Retinal pigment epithelial cell (primary cell): Measurements from ENCODE around the gene NMT1.
A peak's percentile ranks its signal among the peaks of the same experiment; 100 is the strongest.
"Not testable (repeated sequence)": the region's sequence is repeated elsewhere in the genome, so short reads cannot be mapped to it uniquely, and the experiment has no call there.

Experiments
- DNase-seq: peaks from one replicate; pipeline ENCODE4 v3.0.0-alpha.2; 2010; ENCODE audit warnings: low read depth
- H3K4me3 ChIP-seq: 2 replicates; pipeline ENCODE4 v1.5.1; 2011; ENCODE audit warnings: mild to moderate bottlenecking, low read length, control low read depth, moderate library complexity
- TF ChIP-seq, protein P1 (sequence below): conservative IDR thresholded peaks from 2 replicates; pipeline ENCODE4 v1.5.1; 2011; ENCODE audit warnings: low read depth, low read length, control low read depth, inconsistent platforms

Gene NMT1

DNA sequence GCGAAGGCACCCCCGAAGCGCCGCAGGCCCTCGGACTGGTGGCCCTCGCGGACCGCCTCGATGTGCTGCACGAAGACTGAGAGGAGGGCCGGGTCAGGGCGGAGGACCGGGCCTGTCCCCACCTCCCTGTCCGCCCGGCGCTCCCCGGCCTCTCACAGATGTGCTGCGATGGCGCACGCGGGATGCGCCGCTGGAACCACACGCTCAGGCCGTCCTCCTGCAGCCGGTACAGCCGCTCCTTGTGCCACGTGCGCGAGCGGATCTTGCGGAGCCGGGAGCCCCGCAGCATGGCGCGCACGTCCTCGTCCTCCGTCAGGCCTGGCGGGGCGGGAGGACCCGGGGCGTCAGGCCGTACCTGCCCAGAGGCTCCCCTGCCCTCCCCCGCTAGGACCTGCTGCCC, 59.9 kb downstream of the NMT1 start:
- no peak for DNase-seq
- TF ChIP-seq, protein P1, sequence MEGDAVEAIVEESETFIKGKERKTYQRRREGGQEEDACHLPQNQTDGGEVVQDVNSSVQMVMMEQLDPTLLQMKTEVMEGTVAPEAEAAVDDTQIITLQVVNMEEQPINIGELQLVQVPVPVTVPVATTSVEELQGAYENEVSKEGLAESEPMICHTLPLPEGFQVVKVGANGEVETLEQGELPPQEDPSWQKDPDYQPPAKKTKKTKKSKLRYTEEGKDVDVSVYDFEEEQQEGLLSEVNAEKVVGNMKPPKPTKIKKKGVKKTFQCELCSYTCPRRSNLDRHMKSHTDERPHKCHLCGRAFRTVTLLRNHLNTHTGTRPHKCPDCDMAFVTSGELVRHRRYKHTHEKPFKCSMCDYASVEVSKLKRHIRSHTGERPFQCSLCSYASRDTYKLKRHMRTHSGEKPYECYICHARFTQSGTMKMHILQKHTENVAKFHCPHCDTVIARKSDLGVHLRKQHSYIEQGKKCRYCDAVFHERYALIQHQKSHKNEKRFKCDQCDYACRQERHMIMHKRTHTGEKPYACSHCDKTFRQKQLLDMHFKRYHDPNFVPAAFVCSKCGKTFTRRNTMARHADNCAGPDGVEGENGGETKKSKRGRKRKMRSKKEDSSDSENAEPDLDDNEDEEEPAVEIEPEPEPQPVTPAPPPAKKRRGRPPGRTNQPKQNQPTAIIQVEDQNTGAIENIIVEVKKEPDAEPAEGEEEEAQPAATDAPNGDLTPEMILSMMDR = no peak

GRCh38 chr17:45123076-45123770, 62.1 kb downstream of the NMT1 start:
- DNase-seq = no peak
- H3K4me3 ChIP-seq = no peak overlapping the region
- TF ChIP-seq, protein P1 = no peak

More for the DNA sequence above, 59.9 kb downstream of the NMT1 start:
- H3K4me3 ChIP-seq = no peak overlapping the region

GRCh38 chr17:45123930-45124796, 63.0 kb downstream of the NMT1 start:
- H3K4me3 ChIP-seq = no peak overlapping the region
- DNase-seq = peak; percentile 69
- TF ChIP-seq, protein P1 = no peak

DNA sequence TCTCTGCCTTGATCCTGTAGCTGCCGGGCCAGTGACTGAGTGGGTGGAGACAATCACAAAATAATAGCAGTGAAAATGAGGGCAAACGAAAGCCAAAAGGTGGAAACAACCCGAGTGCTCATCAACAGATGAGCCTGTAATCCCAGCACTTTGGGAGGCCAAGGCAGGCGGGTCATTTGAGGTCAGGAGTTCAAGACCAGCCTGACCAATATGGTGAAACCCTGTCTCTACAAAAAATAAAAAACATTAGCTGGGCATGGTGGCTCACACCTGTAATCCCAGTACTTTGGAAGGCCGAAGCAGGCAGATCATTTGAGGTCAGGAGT, 63.6 kb downstream of the NMT1 start:
- H3K4me3 ChIP-seq, DNase-seq: not testable (repeated sequence)

DNA sequence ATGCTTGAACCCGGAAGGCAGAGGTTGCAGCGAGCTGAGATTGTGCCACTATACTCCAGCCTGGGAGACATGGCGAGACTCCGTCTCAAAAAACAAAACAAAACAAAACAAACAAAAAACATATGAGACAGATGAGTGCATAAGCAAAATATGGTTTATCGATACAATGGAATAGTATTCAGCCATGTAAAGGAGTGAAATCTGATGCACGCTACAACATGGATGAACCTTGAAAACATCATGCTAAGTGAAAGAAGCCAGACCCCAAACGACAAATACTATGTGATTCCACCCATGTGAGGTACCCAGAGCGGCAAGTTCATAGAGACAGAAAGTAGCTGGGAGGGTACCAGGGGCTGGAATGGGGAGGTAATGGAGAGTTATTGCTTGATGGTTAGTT, 64.4 kb downstream of the NMT1 start:
- H3K4me3 ChIP-seq = no peak overlapping the region
- TF ChIP-seq, protein P1 = no peak
- DNase-seq = no peak

GRCh38 chr17:45127207-45127547, 66.1 kb downstream of the NMT1 start:
- no peak for DNase-seq
- H3K4me3 ChIP-seq = no peak overlapping the region
- TF ChIP-seq, protein P1 = no peak

DNA sequence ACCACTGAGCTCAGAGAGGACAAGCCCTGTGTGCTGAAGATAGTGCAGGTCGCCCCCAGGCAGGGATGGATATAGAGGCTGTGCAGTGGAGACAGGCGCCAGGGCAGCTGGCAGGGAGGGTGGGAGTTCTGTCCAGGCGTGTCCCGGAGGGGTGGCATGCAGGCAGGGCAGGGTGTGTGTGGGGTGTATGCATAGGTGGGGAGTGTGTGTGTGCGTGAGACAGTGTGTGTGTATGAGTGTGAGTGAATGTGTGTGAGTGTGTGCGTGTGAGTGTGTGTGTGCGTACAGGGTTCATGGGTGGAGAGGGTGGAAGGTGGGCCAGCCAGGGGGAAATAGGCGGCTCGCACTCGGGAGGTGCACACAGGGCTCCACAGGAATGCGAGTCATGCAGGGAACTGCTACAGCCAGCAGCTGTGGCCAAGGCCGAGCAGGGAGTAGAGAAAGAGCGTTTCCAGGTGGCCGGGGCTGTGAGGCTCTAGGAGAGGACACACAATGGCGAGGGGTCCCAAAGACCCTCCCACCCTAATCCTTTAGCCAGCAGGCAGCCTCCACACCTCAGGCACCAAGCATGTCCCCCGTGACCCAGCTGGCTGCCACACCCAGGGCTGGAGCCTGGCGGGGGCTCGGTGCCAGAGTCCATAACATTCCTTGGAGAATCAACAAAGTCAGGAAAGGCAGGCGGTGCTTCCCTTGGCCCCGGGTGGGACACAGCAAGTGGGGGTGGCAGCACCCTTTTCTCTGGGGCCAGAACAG, 66.6 kb downstream of the NMT1 start:
- TF ChIP-seq, protein P1 = no peak
- DNase-seq = peak; percentile 50
- no peak overlapping the region for H3K4me3 ChIP-seq
